ENCODE results near the gene PRR29.

DNA sequence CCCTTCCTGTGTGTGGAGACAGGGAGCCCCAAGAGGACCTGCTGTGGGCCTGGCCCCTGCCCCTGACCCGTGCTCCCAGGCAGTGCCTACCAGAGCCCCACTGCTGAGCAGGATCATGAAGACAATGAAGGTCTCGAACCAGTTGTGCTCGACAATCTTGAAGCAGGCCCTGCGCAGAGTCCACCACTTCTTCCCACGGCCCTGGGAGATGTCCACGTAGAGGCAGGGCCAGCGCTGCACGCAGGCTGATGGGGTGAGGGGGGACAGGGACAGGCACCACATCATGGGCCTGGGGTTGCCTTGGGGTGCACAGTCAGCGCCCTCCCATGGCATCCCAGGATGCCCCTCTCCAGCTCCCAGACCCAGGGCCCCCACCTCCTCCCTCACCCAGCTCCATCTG is 49.6 kb upstream of the PRR29 start:
- TF ChIP-seq, protein P1, sequence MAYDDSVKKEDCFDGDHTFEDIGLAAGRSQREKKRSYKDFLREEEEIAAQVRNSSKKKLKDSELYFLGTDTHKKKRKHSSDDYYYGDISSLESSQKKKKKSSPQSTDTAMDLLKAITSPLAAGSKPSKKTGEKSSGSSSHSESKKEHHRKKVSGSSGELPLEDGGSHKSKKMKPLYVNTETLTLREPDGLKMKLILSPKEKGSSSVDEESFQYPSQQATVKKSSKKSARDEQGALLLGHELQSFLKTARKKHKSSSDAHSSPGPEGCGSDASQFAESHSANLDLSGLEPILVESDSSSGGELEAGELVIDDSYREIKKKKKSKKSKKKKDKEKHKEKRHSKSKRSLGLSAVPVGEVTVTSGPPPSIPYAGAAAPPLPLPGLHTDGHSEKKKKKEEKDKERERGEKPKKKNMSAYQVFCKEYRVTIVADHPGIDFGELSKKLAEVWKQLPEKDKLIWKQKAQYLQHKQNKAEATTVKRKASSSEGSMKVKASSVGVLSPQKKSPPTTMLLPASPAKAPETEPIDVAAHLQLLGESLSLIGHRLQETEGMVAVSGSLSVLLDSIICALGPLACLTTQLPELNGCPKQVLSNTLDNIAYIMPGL (CRISPR knock-in tag; IDR thresholded peaks at IDR 0.05), result no peak
- TF ChIP-seq ESRRA (CRISPR knock-in tag; IDR thresholded peaks at IDR 0.05; ENCODE audit: borderline replicate concordance), result no peak
- TF ChIP-seq MAX (CRISPR knock-in tag; IDR thresholded peaks at IDR 0.05), result no peak
- TF ChIP-seq, protein P2, sequence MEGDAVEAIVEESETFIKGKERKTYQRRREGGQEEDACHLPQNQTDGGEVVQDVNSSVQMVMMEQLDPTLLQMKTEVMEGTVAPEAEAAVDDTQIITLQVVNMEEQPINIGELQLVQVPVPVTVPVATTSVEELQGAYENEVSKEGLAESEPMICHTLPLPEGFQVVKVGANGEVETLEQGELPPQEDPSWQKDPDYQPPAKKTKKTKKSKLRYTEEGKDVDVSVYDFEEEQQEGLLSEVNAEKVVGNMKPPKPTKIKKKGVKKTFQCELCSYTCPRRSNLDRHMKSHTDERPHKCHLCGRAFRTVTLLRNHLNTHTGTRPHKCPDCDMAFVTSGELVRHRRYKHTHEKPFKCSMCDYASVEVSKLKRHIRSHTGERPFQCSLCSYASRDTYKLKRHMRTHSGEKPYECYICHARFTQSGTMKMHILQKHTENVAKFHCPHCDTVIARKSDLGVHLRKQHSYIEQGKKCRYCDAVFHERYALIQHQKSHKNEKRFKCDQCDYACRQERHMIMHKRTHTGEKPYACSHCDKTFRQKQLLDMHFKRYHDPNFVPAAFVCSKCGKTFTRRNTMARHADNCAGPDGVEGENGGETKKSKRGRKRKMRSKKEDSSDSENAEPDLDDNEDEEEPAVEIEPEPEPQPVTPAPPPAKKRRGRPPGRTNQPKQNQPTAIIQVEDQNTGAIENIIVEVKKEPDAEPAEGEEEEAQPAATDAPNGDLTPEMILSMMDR (IDR thresholded peaks at IDR 0.05), result no peak

All from WTC11 (cell line).